Right lobe of liver (tissue), 6 donors: ENCODE results near the gene PDCD4. TPM values are rescaled to one million over a fixed set of nuclear protein-coding genes. Genes with fewer than 3 reads are reported as not detected.

ENCODE experiments used
- ATAC-seq, 4 donors: fragments of 200-7000 bp; cut with Tn5 transposase; one replicate each; pipeline ENCODE4 v1.9.1; 2020; ENCODE audit warnings: mild to moderate bottlenecking in 4 of 4, moderate library complexity in 4 of 4
- DNase-seq, 3 donors: peaks; one replicate each; pipeline ENCODE4 v3.0.0-alpha.2; 2020
- H3K27ac ChIP-seq, 3 donors: fragments of 200-600 bp; one replicate each; pipeline ENCODE4 v1.8.0; 2022
- H3K27me3 ChIP-seq, 2 donors: fragments of 200-600 bp; one replicate each; pipeline ENCODE4 v1.8.0; 2022
- H3K36me3 ChIP-seq, 4 donors: fragments of 200-600 bp; sonication (generic) in 1 of 4; one replicate each; pipeline versions ENCODE4 v1.5.1 to v1.8.0; 2017 to 2022; ENCODE audit warnings: control low read depth in 1 of 4
- H3K4me1 ChIP-seq, 4 donors: fragments of 200-600 bp; sonication (generic) in 1 of 4; one replicate each; pipeline versions ENCODE4 v1.5.1 to v1.8.0; 2017 to 2022; ENCODE audit warnings: control low read depth in 1 of 4
- H3K4me3 ChIP-seq, 3 donors: fragments of 200-600 bp; one replicate each; pipeline ENCODE4 v1.8.0; 2022
- H3K9me3 ChIP-seq, 4 donors: fragments of 200-600 bp; sonication (generic) in 1 of 4; one replicate each; pipeline versions ENCODE4 v1.5.1 to v1.8.0; 2017 to 2022; ENCODE audit warnings: control low read depth in 1 of 4
- POLR2A ChIP-seq: fragments of 450-650 bp; IDR thresholded peaks from one replicate; pipeline ENCODE4 v1.6.1; 2017; ENCODE audit warnings: antibody characterized with exemption, mild to moderate bottlenecking
- WGBS: methylation state at CpG from one replicate; pipeline ENCODE4 v1.1.6; 2018; ENCODE audit warnings: low coverage, low lambda C conversion rate; ENCODE audit not compliant: insufficient coverage; ENCODE audit errors: missing lambda C conversion rate; 5-methylcytosine and 5-hydroxymethylcytosine counted together
- intact Hi-C, 2 donors: fragments of 100-400 bp; cut with DNase I; formaldehyde crosslinking; loops; one replicate each; pipeline versions ENCODE4 v1.11.2 to v1.14.1; 2022
- total RNA-seq, 6 experiments: library from RNA; depleted of rRNA in 2 of 6; stranded (reverse); fragments of >200 nt in 2 of 6; fragmentation: NEBNext Ultra II Directional in 3 of 6; extraction: Animal tissue kit (Norgen Biotek cat#: 25700) in 3 of 6; gene quantifications; one replicate each; pipeline versions ENCODE4 v1.1.0 to v1.2.4, GENCODE V29; 2016 to 2023
- TF ChIP-seq, protein P1 (sequence below), 4 donors: fragments of 200-600 bp in 3 of 4; fragments of 450-650 bp in 1 of 4; IDR thresholded peaks; one replicate each; pipeline versions ENCODE4 v1.5.1 to v1.8.0; 2016 to 2022; ENCODE audit warnings: antibody characterized with exemption in 4 of 4, mild to moderate bottlenecking in 2 of 4
- donor health status: DM: no; HTN: yes; CAD: no.
- donor health status: DM: no; HTN: no; CAD: no.
- donor health status: DM: no; HTN: no; CAD: no.
- donor health status: DM: no; HTN: yes; CAD: no.
- donor health status: DM: no; HTN: yes; CAD: no.

The PDCD4 gene
- total RNA-seq, 6 experiments from 2014 or later: 10.8 to 105 (median 32.5) TPM

GRCh38 chr10:110897184-110897583 lies 25.5 kb downstream of the PDCD4 start:
- Histone ChIP-seq H3K4me3 (no peak overlapping the region), H3K36me3 (peaks cover 0 to 43% (median 6%) of the 10 kb centered on the region in 4 donors), H3K27ac (no peak overlapping the region), H3K4me1 (peaks cover 0 to 8% (median 2%) of the 10 kb centered on the region in 4 donors), H3K27me3 (no peaks in the 10 kb centered on the region), H3K9me3 (no peaks in the 10 kb centered on the region)
- peak in 2 of 3 donors; percentile 58 to 74 for DNase-seq
- TF ChIP-seq, protein P1, sequence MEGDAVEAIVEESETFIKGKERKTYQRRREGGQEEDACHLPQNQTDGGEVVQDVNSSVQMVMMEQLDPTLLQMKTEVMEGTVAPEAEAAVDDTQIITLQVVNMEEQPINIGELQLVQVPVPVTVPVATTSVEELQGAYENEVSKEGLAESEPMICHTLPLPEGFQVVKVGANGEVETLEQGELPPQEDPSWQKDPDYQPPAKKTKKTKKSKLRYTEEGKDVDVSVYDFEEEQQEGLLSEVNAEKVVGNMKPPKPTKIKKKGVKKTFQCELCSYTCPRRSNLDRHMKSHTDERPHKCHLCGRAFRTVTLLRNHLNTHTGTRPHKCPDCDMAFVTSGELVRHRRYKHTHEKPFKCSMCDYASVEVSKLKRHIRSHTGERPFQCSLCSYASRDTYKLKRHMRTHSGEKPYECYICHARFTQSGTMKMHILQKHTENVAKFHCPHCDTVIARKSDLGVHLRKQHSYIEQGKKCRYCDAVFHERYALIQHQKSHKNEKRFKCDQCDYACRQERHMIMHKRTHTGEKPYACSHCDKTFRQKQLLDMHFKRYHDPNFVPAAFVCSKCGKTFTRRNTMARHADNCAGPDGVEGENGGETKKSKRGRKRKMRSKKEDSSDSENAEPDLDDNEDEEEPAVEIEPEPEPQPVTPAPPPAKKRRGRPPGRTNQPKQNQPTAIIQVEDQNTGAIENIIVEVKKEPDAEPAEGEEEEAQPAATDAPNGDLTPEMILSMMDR (IDR thresholded peaks at IDR 0.05): no peak
- TF ChIP-seq POLR2A: no peak
- WGBS: 60% methylated on average over 1 of the region's 1 CpG
- ATAC-seq: peak; percentile 75 to 91 (median 86)
- intact Hi-C loops: no loop called here

- Histone ChIP-seq H3K9me3 (no peaks in the 10 kb centered on the region), H3K4me1 (peaks cover 0 to 8% (median 2%) of the 10 kb centered on the region in 4 donors), H3K27me3 (no peaks in the 10 kb centered on the region), H3K4me3 (no peak overlapping the region), H3K27ac (no peak overlapping the region), H3K36me3 (peaks cover 0 to 42% (median 6%) of the 10 kb centered on the region in 4 donors)
- ATAC-seq (no peak), DNase-seq (no peak)
- no peak for TF ChIP-seq POLR2A
- TF ChIP-seq, protein P1 (IDR thresholded peaks at IDR 0.05): no peak
- intact Hi-C loops: no loop called here
Observed at GRCh38 chr10:110898391-110898790, 26.7 kb downstream of the PDCD4 start.

- H3K4me1 ChIP-seq: peaks cover 0 to 8% (median 2%) of the 10 kb centered on the region in 4 donors
- no peak overlapping the region for H3K4me3 ChIP-seq
- DNase-seq: no peak
- intact Hi-C loops: loop anchor here in 1 of 2 donors (10.0 kb wide), 1 partner anchor 156 kb away; no protein-coding TSS in a partner anchor
- ATAC-seq: no peak
- TF ChIP-seq, protein P1 (IDR thresholded peaks at IDR 0.05): no peak
- no peak for TF ChIP-seq POLR2A
- no peaks in the 10 kb centered on the region for H3K9me3 ChIP-seq
- H3K36me3 ChIP-seq: peaks cover 0 to 21% (median 0%) of the 10 kb centered on the region in 4 donors
- WGBS: 100% methylated on average over 1 of the region's 2 CpGs
- no peak overlapping the region for H3K27ac ChIP-seq
- no peaks in the 10 kb centered on the region for H3K27me3 ChIP-seq
Observed at GRCh38 chr10:110900983-110901382, 29.3 kb downstream of the PDCD4 start.

DNA sequence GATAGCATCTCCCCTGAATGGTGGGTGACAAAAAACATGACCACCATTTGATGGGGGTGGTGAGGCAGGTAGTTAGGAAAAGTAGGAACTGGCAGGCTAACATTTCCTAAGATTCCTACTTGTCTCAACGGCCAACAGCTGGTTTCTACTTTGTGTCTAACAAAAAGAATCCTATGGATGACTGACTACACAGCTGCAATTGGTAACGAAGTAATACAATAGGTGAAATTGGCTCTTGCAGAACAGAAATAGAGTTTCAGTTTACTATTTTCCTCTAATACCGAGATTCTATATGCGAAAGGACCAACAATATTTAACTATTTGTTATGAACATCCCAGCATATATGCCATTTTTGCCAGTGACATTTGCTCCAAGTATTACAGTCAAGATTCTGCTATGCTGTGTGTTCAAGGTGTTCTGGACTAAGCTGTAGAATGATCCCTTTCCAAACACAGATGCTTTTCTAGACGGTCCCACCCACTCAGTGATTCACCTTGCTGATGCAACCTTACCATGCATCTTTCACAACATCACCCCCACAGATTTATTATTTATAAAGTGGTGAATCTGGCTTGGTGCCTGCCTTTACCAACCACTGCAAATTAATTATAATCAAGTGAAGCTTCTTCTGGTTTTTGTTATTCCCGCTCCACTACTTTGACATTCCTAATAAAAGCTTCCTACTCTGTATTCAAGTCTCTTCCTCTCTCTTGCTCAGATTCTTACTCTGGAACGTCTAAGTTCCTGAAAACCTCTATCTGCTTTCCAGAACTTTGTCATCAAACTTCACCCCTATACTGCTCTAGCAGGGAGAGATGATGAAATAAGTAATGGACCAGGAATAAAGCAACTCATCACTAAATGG lies 30.5 kb downstream of the PDCD4 start:
- Histone ChIP-seq H3K27me3 (no peaks in the 10 kb centered on the region), H3K4me1 (peaks cover 0 to 4% (median 0%) of the 10 kb centered on the region in 4 donors), H3K9me3 (no peaks in the 10 kb centered on the region), H3K36me3 (peaks cover 0 to 17% (median 0%) of the 10 kb centered on the region in 4 donors), H3K27ac (no peak overlapping the region), H3K4me3 (no peak overlapping the region)
- intact Hi-C loops: loop anchor here in 1 of 2 donors (10.0 kb wide), 1 partner anchor 157 kb away; no protein-coding TSS in a partner anchor
- DNase-seq: no peak
- TF ChIP-seq, protein P1 (IDR thresholded peaks at IDR 0.05): no peak
- no peak for TF ChIP-seq POLR2A
- peak in 2 of 4 donors; percentile 72 to 81 for ATAC-seq
- WGBS: 71% methylated on average over 7 of the region's 7 CpGs
